ENCODE data around the gene TOMT. TPM values are rescaled to one million over a fixed set of nuclear protein-coding genes. Genes with fewer than 3 reads are reported as not detected.

The TOMT gene
- total and polyA plus RNA-seq, 2 of the 4 experiments (the other 2 are of a cell fraction) = not detected

DNA sequence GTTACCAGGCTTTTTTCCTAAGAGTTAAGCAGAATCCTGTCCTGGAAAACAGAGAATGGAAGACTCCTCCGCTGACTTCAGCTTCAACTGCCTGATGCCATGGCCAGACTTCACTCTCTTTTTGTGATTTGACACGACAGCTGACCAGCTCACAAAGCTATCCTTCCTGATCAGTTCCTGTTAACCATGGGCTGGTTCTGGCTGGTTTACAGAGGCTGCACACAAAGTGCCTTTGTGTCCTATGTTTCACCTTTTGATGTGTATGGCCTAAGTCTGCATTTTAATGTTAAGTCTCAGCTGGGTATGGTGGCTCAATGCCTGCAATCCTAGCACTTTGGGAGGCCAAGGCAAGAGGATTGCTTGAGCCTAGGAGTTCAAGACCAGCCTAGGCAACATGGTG, 40.9 kb downstream of the TOMT start:
- Histone ChIP-seq H4K5ac (ENCODE audit: low read depth, low read length) (peak overlapping the region; percentile 63; the same call in 1 of the 2 replicates), H3K4me1 (ENCODE audit: control insufficient read depth, insufficient read depth, low read length) (peaks cover 5% of the 10 kb centered on the region; the same call in 1 of the 2 replicates), H3K18ac (ENCODE audit: low read depth, low read length) (peak overlapping the region; percentile 76; the same call in 1 of the 2 replicates), H3K4ac (ENCODE audit: low read depth, low read length) (peak overlapping the region; percentile 89), H2AFZ (replicated peaks; ENCODE audit: low read length, poor library complexity) (peak overlapping the region; percentile 63), H3K9me1 (ENCODE audit: insufficient read depth, low read length) (peaks cover 5% of the 10 kb centered on the region), H2BK20ac (ENCODE audit: low read depth, low read length) (peak overlapping the region; percentile 97), H3K9me3 (ENCODE audit: control insufficient read depth, insufficient read depth, low read length) (no peaks in the 10 kb centered on the region), H3K36me3 (ENCODE audit: control insufficient read depth, insufficient read depth, low read length) (no peaks in the 10 kb centered on the region), H3K56ac (ENCODE audit: extremely low read depth, insufficient read depth, low read length) (no peak overlapping the region), H4K20me1 (ENCODE audit: insufficient read depth, low read length) (no peaks in the 10 kb centered on the region), H3K4me2 (ENCODE audit: low read depth, low read length) (no peak overlapping the region), H3K79me1 (ENCODE audit: low read depth in 1 of 2, low read length in 2 of 2) (no peaks in the 10 kb centered on the region), H2BK120ac (ENCODE audit: low read depth, low read length) (peak overlapping the region; percentile 91), H3K23ac (ENCODE audit: low read depth, low read length) (peak overlapping the region; percentile 59; the same call in 1 of the 2 replicates), H3K27ac (ENCODE audit: insufficient read depth, low read length) (no peak overlapping the region), H4K91ac (ENCODE audit: insufficient read depth, low read depth, low read length) (peak overlapping the region; percentile 71), H2AK5ac (ENCODE audit: low read depth, low read length) (peak overlapping the region; percentile 83; the same call in 1 of the 2 replicates), H4K8ac (ENCODE audit: low read depth in 2 of 2, low read length in 2 of 2) (peak overlapping the region in 1 of 2 experiments; percentile 71; a peak in 2 of 4 replicates), H3K9ac (ENCODE audit: low read depth, low read length) (no peak overlapping the region), H2BK15ac (ENCODE audit: low read depth, low read length) (peak overlapping the region; percentile 78; the same call in 1 of the 3 replicates), H3K4me3 (ENCODE audit: insufficient read depth, low read depth, low read length) (no peak overlapping the region), H2AK9ac (replicated peaks; ENCODE audit: low read depth, low read length, poor library complexity) (peak overlapping the region; percentile 61), H2BK5ac (ENCODE audit: low read depth, low read length, poor library complexity, severe bottlenecking) (peak overlapping the region; percentile 19), H3K27me3 (ENCODE audit: control insufficient read depth, insufficient read depth, low read length) (no peaks in the 10 kb centered on the region), H3K14ac (replicated peaks; ENCODE audit: low read depth, low read length) (no peak overlapping the region; the same call in 1 of the 2 replicates)
- ATAC-seq (ENCODE audit: low read depth) (no peak), DNase-seq (no peak)
- ChIA-PET CTCF (interaction anchor here (0.6 kb wide), 1 partner anchor 1375 kb away, joined by 3 read pairs; no protein-coding TSS in a partner anchor), POLR2A (ENCODE audit: unreplicated experiment) (no interaction called here)
- intact Hi-C loops (cut with micrococcal nuclease) (no loop called here), dilution Hi-C loops (cut with HindIII; ENCODE audit: low sequenced_read_pairs, unreplicated experiment) (no loop called here), in situ Hi-C loops (cut with MboI; ENCODE audit: low sequenced_read_pairs) (no loop called here)
- WGBS, 2 experiments (ENCODE audit: extremely low coverage in 2 of 2, insufficient read length in 1 of 2) = no CpG with 5 or more reads among the region's 2 CpGs
- TF ChIP-seq MAFK (IDR thresholded peaks at IDR 0.05; ENCODE audit: low read depth, low read length) = no peak
- TF ChIP-seq FOS (IDR thresholded peaks at IDR 0.05; ENCODE audit: low read depth, low read length) = no peak
- TF ChIP-seq RFX5 (IDR thresholded peaks at IDR 0.05; ENCODE audit: low read depth, low read length) = no peak
- no peak for TF ChIP-seq SMC3 (IDR thresholded peaks at IDR 0.05; ENCODE audit: low read depth, low read length)
- TF ChIP-seq, protein P1, sequence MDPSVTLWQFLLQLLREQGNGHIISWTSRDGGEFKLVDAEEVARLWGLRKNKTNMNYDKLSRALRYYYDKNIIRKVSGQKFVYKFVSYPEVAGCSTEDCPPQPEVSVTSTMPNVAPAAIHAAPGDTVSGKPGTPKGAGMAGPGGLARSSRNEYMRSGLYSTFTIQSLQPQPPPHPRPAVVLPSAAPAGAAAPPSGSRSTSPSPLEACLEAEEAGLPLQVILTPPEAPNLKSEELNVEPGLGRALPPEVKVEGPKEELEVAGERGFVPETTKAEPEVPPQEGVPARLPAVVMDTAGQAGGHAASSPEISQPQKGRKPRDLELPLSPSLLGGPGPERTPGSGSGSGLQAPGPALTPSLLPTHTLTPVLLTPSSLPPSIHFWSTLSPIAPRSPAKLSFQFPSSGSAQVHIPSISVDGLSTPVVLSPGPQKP (IDR thresholded peaks at IDR 0.05; ENCODE audit: borderline replicate concordance, low read depth, low read length) = no peak
- no peak for TF ChIP-seq CEBPB (IDR thresholded peaks at IDR 0.05; ENCODE audit: low read depth, low read length)
- TF ChIP-seq MXI1 (IDR thresholded peaks at IDR 0.05; ENCODE audit: borderline replicate concordance, low read depth, low read length) = no peak
- TF ChIP-seq NFE2L2 (IDR thresholded peaks at IDR 0.05; ENCODE audit: low read depth, low read length) = no peak
- TF ChIP-seq POLR2A (IDR thresholded peaks at IDR 0.05; ENCODE audit: low read depth, low read length) = no peak
- no peak for TF ChIP-seq RCOR1 (IDR thresholded peaks at IDR 0.05; ENCODE audit: insufficient replicate concordance, low read length)
- TF ChIP-seq BHLHE40 (IDR thresholded peaks at IDR 0.05; ENCODE audit: low read depth, low read length) = no peak
- TF ChIP-seq CHD1 (IDR thresholded peaks at IDR 0.05; ENCODE audit: low read depth, low read length) = no peak
- TF ChIP-seq, protein P2, sequence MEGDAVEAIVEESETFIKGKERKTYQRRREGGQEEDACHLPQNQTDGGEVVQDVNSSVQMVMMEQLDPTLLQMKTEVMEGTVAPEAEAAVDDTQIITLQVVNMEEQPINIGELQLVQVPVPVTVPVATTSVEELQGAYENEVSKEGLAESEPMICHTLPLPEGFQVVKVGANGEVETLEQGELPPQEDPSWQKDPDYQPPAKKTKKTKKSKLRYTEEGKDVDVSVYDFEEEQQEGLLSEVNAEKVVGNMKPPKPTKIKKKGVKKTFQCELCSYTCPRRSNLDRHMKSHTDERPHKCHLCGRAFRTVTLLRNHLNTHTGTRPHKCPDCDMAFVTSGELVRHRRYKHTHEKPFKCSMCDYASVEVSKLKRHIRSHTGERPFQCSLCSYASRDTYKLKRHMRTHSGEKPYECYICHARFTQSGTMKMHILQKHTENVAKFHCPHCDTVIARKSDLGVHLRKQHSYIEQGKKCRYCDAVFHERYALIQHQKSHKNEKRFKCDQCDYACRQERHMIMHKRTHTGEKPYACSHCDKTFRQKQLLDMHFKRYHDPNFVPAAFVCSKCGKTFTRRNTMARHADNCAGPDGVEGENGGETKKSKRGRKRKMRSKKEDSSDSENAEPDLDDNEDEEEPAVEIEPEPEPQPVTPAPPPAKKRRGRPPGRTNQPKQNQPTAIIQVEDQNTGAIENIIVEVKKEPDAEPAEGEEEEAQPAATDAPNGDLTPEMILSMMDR (conservative IDR thresholded peaks at IDR 0.05; ENCODE audit: low read depth, low read length) = no peak
- TF ChIP-seq RAD21 (IDR thresholded peaks at IDR 0.05; ENCODE audit: low read length) = no peak
- TF ChIP-seq MAZ (IDR thresholded peaks at IDR 0.05; ENCODE audit: borderline replicate concordance, low read depth, low read length) = no peak
- TF ChIP-seq, protein P3, sequence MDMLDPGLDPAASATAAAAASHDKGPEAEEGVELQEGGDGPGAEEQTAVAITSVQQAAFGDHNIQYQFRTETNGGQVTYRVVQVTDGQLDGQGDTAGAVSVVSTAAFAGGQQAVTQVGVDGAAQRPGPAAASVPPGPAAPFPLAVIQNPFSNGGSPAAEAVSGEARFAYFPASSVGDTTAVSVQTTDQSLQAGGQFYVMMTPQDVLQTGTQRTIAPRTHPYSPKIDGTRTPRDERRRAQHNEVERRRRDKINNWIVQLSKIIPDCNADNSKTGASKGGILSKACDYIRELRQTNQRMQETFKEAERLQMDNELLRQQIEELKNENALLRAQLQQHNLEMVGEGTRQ (IDR thresholded peaks at IDR 0.05; ENCODE audit: low read depth, low read length) = no peak
- BruUV-seq (replicated peaks) = no TSS peak

All from IMR-90 (cell line).